HepG2 (cell line): ENCODE data around the gene CHKB. TPM values are rescaled to one million over a fixed set of nuclear protein-coding genes. Genes with fewer than 3 reads are reported as not detected.
A peak's percentile ranks its signal among the peaks of the same experiment; 100 is the strongest.

Source experiments
- ARNT2 ChIP-seq: sonication (generic); formaldehyde crosslinking; IDR thresholded peaks from 2 replicates; pipeline ENCODE4 v1.8.0; 2022; ENCODE audit warnings: mild to moderate bottlenecking, low read depth, missing genetic modification reagents, moderate library complexity
- ARNTL ChIP-seq: sonication (generic); formaldehyde crosslinking; IDR thresholded peaks from 2 replicates; pipeline ENCODE4 v1.4.0; 2020; ENCODE audit warnings: mild to moderate bottlenecking, missing genetic modification reagents
- ATM ChIP-seq: fragments of 450-650 bp; IDR thresholded peaks from 2 replicates; pipeline ENCODE4 v1.7.1; 2017; ENCODE audit warnings: mild to moderate bottlenecking, borderline replicate concordance
- BATF2 ChIP-seq: sonication (generic); formaldehyde crosslinking; IDR thresholded peaks from 2 replicates; pipeline ENCODE4 v1.8.0; 2022; ENCODE audit warnings: mild to moderate bottlenecking, missing genetic modification reagents, moderate library complexity
- CREBL2 ChIP-seq: sonication (generic); formaldehyde crosslinking; IDR thresholded peaks from 2 replicates; pipeline ENCODE4 v1.8.1; 2023; ENCODE audit warnings: missing genetic modification reagents, mild to moderate bottlenecking, borderline replicate concordance
- CSRNP1 ChIP-seq: sonication (generic); formaldehyde crosslinking; IDR thresholded peaks from 2 replicates; pipeline ENCODE4 v1.8.1; 2023; ENCODE audit warnings: mild to moderate bottlenecking, missing genetic modification reagents
- DZIP1 ChIP-seq: sonication (generic); formaldehyde crosslinking; IDR thresholded peaks from 2 replicates; pipeline ENCODE4 v1.5.0; 2020; ENCODE audit warnings: mild to moderate bottlenecking, missing genetic modification reagents
- ELK4 ChIP-seq: sonication (generic); formaldehyde crosslinking; IDR thresholded peaks from 2 replicates; pipeline ENCODE4 v1.9.0; 2021; ENCODE audit warnings: missing genetic modification reagents, borderline replicate concordance
- GABPA ChIP-seq, 2 experiments: IDR thresholded peaks; 2 replicates each; pipeline ENCODE4 v1.6.1; 2011 to 2016; ENCODE audit warnings: low read depth in 2 of 2, low read length in 1 of 2, missing biosample characterization in 1 of 2, missing genetic modification characterization in 1 of 2
- GZF1 ChIP-seq: sonication (generic); formaldehyde crosslinking; IDR thresholded peaks from 2 replicates; pipeline ENCODE4 v1.5.1; 2020; ENCODE audit warnings: mild to moderate bottlenecking, missing genetic modification reagents
- IKZF4 ChIP-seq: sonication (generic); formaldehyde crosslinking; IDR thresholded peaks from 2 replicates; pipeline ENCODE4 v1.5.1; 2020; ENCODE audit warnings: borderline replicate concordance, mild to moderate bottlenecking, low read depth, missing genetic modification reagents; ENCODE audit errors: not compliant biosample characterization
- MAFG ChIP-seq: sonication (generic); formaldehyde crosslinking; IDR thresholded peaks from 2 replicates; pipeline ENCODE4 v1.5.1; 2020; ENCODE audit warnings: mild to moderate bottlenecking, missing genetic modification reagents
- MLLT10 ChIP-seq: sonication (generic); formaldehyde crosslinking; IDR thresholded peaks from 2 replicates; pipeline ENCODE4 v1.4.0; 2020; ENCODE audit warnings: missing genetic modification reagents
- MYPOP ChIP-seq: sonication (generic); formaldehyde crosslinking; IDR thresholded peaks from 2 replicates; pipeline ENCODE4 v1.8.1; 2023; ENCODE audit warnings: mild to moderate bottlenecking, moderate library complexity, missing genetic modification reagents
- NKX3-1 ChIP-seq: sonication (generic); formaldehyde crosslinking; IDR thresholded peaks from 2 replicates; pipeline ENCODE4 v1.5.0; 2020; ENCODE audit warnings: missing genetic modification reagents
- PRMT3 ChIP-seq: sonication (generic); formaldehyde crosslinking; IDR thresholded peaks from 2 replicates; pipeline ENCODE4 v1.8.1; 2022; ENCODE audit warnings: low read depth, mild to moderate bottlenecking, moderate library complexity, missing genetic modification reagents, borderline replicate concordance
- SP140L ChIP-seq: sonication (generic); formaldehyde crosslinking; IDR thresholded peaks from 2 replicates; pipeline ENCODE4 v1.4.0; 2020; ENCODE audit warnings: missing genetic modification reagents, borderline replicate concordance
- TEAD2 ChIP-seq: sonication (generic); formaldehyde crosslinking; IDR thresholded peaks from 2 replicates; pipeline ENCODE4 v1.9.0; 2021; ENCODE audit warnings: missing genetic modification reagents
- ZNF205 ChIP-seq: IDR thresholded peaks from 2 replicates; pipeline ENCODE4 v1.6.1; 2018; ENCODE audit warnings: missing biosample characterization, missing genetic modification reagents
- ZNF331 ChIP-seq: sonication (generic); formaldehyde crosslinking; IDR thresholded peaks from 2 replicates; pipeline ENCODE4 v1.4.0; 2020; ENCODE audit warnings: missing genetic modification reagents
- polyA plus RNA-seq, 8 experiments: library from polyadenylated mRNA; depleted of rRNA in 3 of 8; stranded (reverse) in 7 of 8; unstranded in 1 of 8; fragments of >200 nt; fragmentation: Illumina TruSeq in 4 of 8; extraction: Trizol in 4 of 8; gene quantifications; 2 replicates each; pipeline versions ENCODE4 v1.2.1 to v1.2.3, GENCODE V29; 2011 to 2016; ENCODE audit warnings: low read depth in 4 of 8, missing spikeins in 1 of 8, mixed read lengths in 1 of 8; ENCODE audit not compliant: insufficient read depth in 1 of 8
- total RNA-seq, 5 experiments: library from RNA; depleted of rRNA; stranded (reverse); fragments of >200 nt; fragmentation: Illumina TruSeq; extraction: Trizol; gene quantifications; 2 replicates each; pipeline ENCODE4 v1.2.3, GENCODE V29; 2016; ENCODE audit warnings: low read depth in 1 of 5

The CHKB gene
- total and polyA plus RNA-seq, 2 of the 13 experiments (the other 11 are each of a cell fraction or from before 2014, with no cell fraction given) = 24.5 to 42.7 TPM

GRCh38 chr22:50613291-50613981 is 30.8 kb upstream of the CHKB start (continued):
- TF ChIP-seq DZIP1 (CRISPR knock-in tag) (no peak), ZNF331 (CRISPR knock-in tag) (no peak), ZNF205 (no peak), IKZF4 (no peak), SP140L (no peak), TEAD2 (CRISPR knock-in tag) (no peak), ELK4 (no peak), BATF2 (no peak), CSRNP1 (CRISPR knock-in tag) (0 out of 2 replicates have a peak, but pooled peaks have one; percentile 36), PRMT3 (CRISPR knock-in tag) (no peak), ATM (no peak), MLLT10 (CRISPR knock-in tag) (no peak), ARNT2 (no peak), NKX3-1 (no peak), MYPOP (no peak), GZF1 (CRISPR knock-in tag) (no peak), ARNTL (CRISPR knock-in tag) (no peak), GABPA (IDR thresholded peaks at IDR 0.05; ENCODE audit: low read depth, low read length) (0 out of 2 replicates have a peak, but pooled peaks have one; percentile 6), GABPA (CRISPR knock-in tag; IDR thresholded peaks at IDR 0.05; ENCODE audit: low read depth) (peak; percentile 71), MAFG (no peak), CREBL2 (CRISPR knock-in tag) (no peak)
